CD14-positive monocyte (primary cell): ENCODE data around the gene TTC33. TPM values are rescaled to one million over a fixed set of nuclear protein-coding genes. Genes with fewer than 3 reads are reported as not detected.

Source experiments
- DNase-seq, 3 donors: peaks; one replicate each; pipeline ENCODE4 v3.0.0-alpha.2; 2011 to 2022
- H2AFZ ChIP-seq: 2 replicates; pipeline ENCODE4 v1.6.0; 2012; ENCODE audit warnings: mild to moderate bottlenecking, low read depth, low read length, inconsistent platforms; ENCODE audit not compliant: insufficient read depth, poor library complexity, severe bottlenecking
- H3K27ac ChIP-seq, 2 donors: 1 replicate in 1 of 2; 2 replicates in 1 of 2; pipeline ENCODE4 v1.5.1; 2012 to 2013; ENCODE audit warnings: low read length in 2 of 2, control low read depth in 1 of 2, inconsistent platforms in 1 of 2, low read depth in 1 of 2, mild to moderate bottlenecking in 1 of 2
- H3K27me3 ChIP-seq, 2 donors: one replicate each; pipeline versions ENCODE4 v1.6.0 to v1.6.1; 2011 to 2013; ENCODE audit warnings: low read length in 2 of 2; ENCODE audit not compliant: control insufficient read depth in 2 of 2, insufficient read depth in 2 of 2
- H3K36me3 ChIP-seq, 2 donors: replicated peaks in 1 of 2; 1 replicate in 1 of 2; 2 replicates in 1 of 2; pipeline versions ENCODE4 v1.5.1 to v1.6.1; 2012 to 2013; ENCODE audit warnings: low read length in 2 of 2, control low read depth in 1 of 2, inconsistent platforms in 1 of 2, mild to moderate bottlenecking in 1 of 2; ENCODE audit not compliant: insufficient read depth in 2 of 2, control insufficient read depth in 1 of 2
- H3K4me1 ChIP-seq, 2 donors: 1 replicate in 1 of 2; 2 replicates in 1 of 2; pipeline versions ENCODE4 v1.5.1 to v1.6.1; 2012 to 2013; ENCODE audit warnings: low read length in 2 of 2, control low read depth in 1 of 2, inconsistent platforms in 1 of 2, mild to moderate bottlenecking in 1 of 2, moderate library complexity in 1 of 2; ENCODE audit not compliant: insufficient read depth in 2 of 2, control insufficient read depth in 1 of 2
- H3K4me2 ChIP-seq: replicated peaks from 2 replicates; pipeline ENCODE3; 2012; ENCODE audit warnings: low read length, moderate library complexity, mild to moderate bottlenecking; ENCODE audit not compliant: poor library complexity, severe bottlenecking; ENCODE audit errors: extremely low read depth
- H3K4me3 ChIP-seq, 3 experiments: fragments of 200-600 bp in 1 of 3; sonication (generic) in 1 of 3; replicated peaks in 1 of 3; 1 replicate in 2 of 3; 2 replicates in 1 of 3; pipeline ENCODE4 v1.5.1; 2011 to 2013; ENCODE audit warnings: low read length in 3 of 3, mild to moderate bottlenecking in 3 of 3, control low read depth in 2 of 3, low read depth in 2 of 3, inconsistent platforms in 1 of 3, moderate library complexity in 1 of 3
- H3K79me2 ChIP-seq: 2 replicates; pipeline ENCODE4 v1.6.0; 2012; ENCODE audit warnings: mild to moderate bottlenecking, control low read depth, inconsistent platforms, low read length, moderate library complexity; ENCODE audit not compliant: insufficient read depth
- H3K9ac ChIP-seq: 2 replicates; pipeline ENCODE4 v1.6.0; 2017; ENCODE audit warnings: low read length, mild to moderate bottlenecking; ENCODE audit not compliant: insufficient read depth, poor library complexity, severe bottlenecking
- H3K9me3 ChIP-seq, 2 donors: replicated peaks in 1 of 2; 1 replicate in 1 of 2; 2 replicates in 1 of 2; pipeline versions ENCODE4 v1.5.1 to v1.6.1; 2012 to 2013; ENCODE audit warnings: low read length in 2 of 2, control low read depth in 1 of 2; ENCODE audit not compliant: control insufficient read depth in 1 of 2, insufficient read depth in 1 of 2
- H4K20me1 ChIP-seq: 2 replicates; pipeline ENCODE4 v1.6.0; 2012; ENCODE audit warnings: mild to moderate bottlenecking, low read length, control low read depth, moderate library complexity; ENCODE audit not compliant: insufficient read depth
- H3K27ac Mint-ChIP-seq, 7 donors: one replicate each; pipeline ENCODE4 v1.8.0; 2020; ENCODE audit warnings: mild to moderate bottlenecking in 7 of 7, mixed read lengths in 7 of 7, moderate library complexity in 6 of 7, inconsistent platforms in 2 of 7
- H3K27me3 Mint-ChIP-seq, 3 donors: one replicate each; pipeline ENCODE4 v1.8.0; 2021 to 2022; ENCODE audit warnings: low read depth in 3 of 3, mild to moderate bottlenecking in 3 of 3, mixed read lengths in 3 of 3, moderate library complexity in 3 of 3, inconsistent platforms in 1 of 3
- H3K36me3 Mint-ChIP-seq, 2 donors: one replicate each; pipeline ENCODE4 v1.8.0; 2020; ENCODE audit warnings: mixed read lengths in 2 of 2, inconsistent platforms in 1 of 2, mild to moderate bottlenecking in 1 of 2
- H3K4me1 Mint-ChIP-seq: one replicate; pipeline ENCODE4 v1.8.0; 2020; ENCODE audit warnings: mild to moderate bottlenecking, mixed read lengths
- H3K4me3 Mint-ChIP-seq, 2 donors: one replicate each; pipeline ENCODE4 v1.8.0; 2020; ENCODE audit warnings: mild to moderate bottlenecking in 2 of 2, mixed read lengths in 2 of 2, moderate library complexity in 1 of 2
- H3K9me3 Mint-ChIP-seq, 7 donors: one replicate each; pipeline ENCODE4 v1.8.0; 2020 to 2022; ENCODE audit warnings: mixed read lengths in 7 of 7, mild to moderate bottlenecking in 6 of 7, moderate library complexity in 6 of 7, inconsistent platforms in 2 of 7
- WGBS: methylation state at CpG from one replicate; pipeline ENCODE4 v1.1.5; 2013; ENCODE audit warnings: missing lambda C conversion rate; ENCODE audit not compliant: insufficient coverage; 5-methylcytosine and 5-hydroxymethylcytosine counted together
- intact Hi-C, 2 donors: fragments of 100-400 bp; cut with micrococcal nuclease; formaldehyde crosslinking; loops; one replicate each; pipeline versions ENCODE4 v1.15.0 to v1.15.1; 2023
- polyA plus RNA-seq, 3 donors: library from polyadenylated mRNA; depleted of rRNA in 1 of 3; unstranded in 2 of 3; stranded (reverse) in 1 of 3; fragments of 300-500 nt in 2 of 3; fragments of >200 nt in 1 of 3; fragmentation: Illumina TruSeq in 2 of 3; gene quantifications; 1 replicate in 2 of 3; 2 replicates in 1 of 3; pipeline ENCODE4 v1.2.3, GENCODE V29; 2012 to 2021
- TF ChIP-seq, protein P1 (sequence below): fragments of 200-600 bp; IDR thresholded peaks from one replicate; pipeline ENCODE4 v1.8.0; 2022; ENCODE audit warnings: antibody characterized with exemption, mild to moderate bottlenecking

TTC33 gene
- polyA plus RNA-seq, 3 donors = 1.5 to 11.7 (median 9.4) TPM

DNA sequence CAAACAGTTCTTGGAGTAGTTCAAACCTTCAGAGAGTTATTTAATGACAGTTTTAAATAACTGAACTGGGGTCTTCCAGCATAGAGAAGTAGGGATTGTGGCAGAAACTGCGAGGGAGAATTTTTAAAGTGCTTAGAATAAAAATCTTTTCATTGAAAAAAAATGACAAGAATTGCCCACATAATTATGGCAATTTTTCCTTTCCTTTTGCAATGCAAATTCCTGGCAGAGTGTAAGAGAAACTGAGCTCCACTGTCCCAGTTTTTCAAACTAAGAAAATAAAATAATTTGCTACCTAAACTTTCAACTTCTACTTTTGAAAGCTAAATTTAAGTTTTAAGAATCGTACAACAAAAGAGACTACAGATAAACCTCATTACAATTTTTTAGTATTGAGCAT lies 78.3 kb downstream of the TTC33 start:
- no CpG with 5 or more reads among the region's 2 CpGs for WGBS
- Histone ChIP-seq H3K9me3 (no peaks in the 10 kb centered on the region), H3K4me3 (peak overlapping the region in 1 of 3 experiments; percentile 98), H2AFZ (no peak overlapping the region), H3K4me1 (peaks cover 47 to 58% of the 10 kb centered on the region in 2 donors), H3K9ac (no peak overlapping the region), H3K4me2 (peak overlapping the region; percentile 91), H3K79me2 (peaks cover 46% of the 10 kb centered on the region), H3K27ac (peak overlapping the region in 1 of 2 donors; percentile 28), H3K27me3 (no peaks in the 10 kb centered on the region), H4K20me1 (peaks cover 27% of the 10 kb centered on the region), H3K36me3 (no peaks in the 10 kb centered on the region)
- Mint-ChIP-seq H3K9me3 (peaks cover 0 to 2% (median 0%) of the 10 kb centered on the region in 7 donors), H3K36me3 (peaks cover 11% of the 10 kb centered on the region in 2 donors), H3K4me1 (peaks cover 52% of the 10 kb centered on the region), H3K4me3 (no peak overlapping the region), H3K27ac (peak overlapping the region in 2 of 7 donors; percentile 30 to 53), H3K27me3 (peaks cover 0 to 2% (median 0%) of the 10 kb centered on the region in 3 donors)
- TF ChIP-seq, protein P1, sequence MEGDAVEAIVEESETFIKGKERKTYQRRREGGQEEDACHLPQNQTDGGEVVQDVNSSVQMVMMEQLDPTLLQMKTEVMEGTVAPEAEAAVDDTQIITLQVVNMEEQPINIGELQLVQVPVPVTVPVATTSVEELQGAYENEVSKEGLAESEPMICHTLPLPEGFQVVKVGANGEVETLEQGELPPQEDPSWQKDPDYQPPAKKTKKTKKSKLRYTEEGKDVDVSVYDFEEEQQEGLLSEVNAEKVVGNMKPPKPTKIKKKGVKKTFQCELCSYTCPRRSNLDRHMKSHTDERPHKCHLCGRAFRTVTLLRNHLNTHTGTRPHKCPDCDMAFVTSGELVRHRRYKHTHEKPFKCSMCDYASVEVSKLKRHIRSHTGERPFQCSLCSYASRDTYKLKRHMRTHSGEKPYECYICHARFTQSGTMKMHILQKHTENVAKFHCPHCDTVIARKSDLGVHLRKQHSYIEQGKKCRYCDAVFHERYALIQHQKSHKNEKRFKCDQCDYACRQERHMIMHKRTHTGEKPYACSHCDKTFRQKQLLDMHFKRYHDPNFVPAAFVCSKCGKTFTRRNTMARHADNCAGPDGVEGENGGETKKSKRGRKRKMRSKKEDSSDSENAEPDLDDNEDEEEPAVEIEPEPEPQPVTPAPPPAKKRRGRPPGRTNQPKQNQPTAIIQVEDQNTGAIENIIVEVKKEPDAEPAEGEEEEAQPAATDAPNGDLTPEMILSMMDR = no peak
- DNase-seq = no peak
- intact Hi-C loops = loop anchor here (5.0 to 10.0 kb wide), 2 partner anchors 60 to 63 kb away; no protein-coding TSS in a partner anchor

DNA sequence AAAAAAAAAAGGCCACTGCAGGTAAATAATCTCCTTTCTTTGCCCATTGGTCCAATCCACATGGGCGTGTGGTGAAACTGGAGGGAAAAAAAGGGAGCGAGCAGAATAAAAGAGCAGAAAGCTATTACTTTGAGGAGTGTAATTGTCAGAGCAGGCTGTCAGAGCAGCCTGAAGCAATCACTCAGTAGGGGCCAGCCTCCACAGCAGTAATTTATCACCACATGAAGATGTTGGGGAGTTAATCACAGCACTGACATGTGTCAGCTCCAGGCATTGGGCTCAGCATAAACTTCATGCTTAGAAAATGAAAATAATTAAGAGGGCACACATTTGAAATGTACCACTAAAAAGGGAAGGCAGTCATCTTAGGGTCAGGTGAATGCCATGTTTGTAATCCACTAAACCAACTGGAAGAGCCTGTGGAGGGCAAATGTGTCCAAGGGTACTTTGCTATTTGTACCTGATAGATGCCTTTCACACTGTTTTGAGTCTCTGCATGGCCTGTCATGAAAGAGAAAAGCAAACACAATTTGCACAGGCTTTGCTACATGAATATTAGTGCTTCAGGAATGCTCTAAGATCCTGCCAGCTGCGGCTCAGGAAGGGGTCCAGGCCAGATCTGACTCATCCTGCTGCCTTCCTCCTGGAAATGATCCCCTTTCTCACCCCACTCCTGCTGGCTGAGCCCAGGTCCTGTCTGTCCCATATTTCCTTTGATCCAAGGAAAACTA lies 79.0 kb downstream of the TTC33 start:
- intact Hi-C loops = loop anchor here (5.0 to 10.0 kb wide), 2 partner anchors 59 to 62 kb away; no protein-coding TSS in a partner anchor
- peaks cover 55% of the 10 kb centered on the region for H3K4me1 Mint-ChIP-seq

More for the DNA sequence above, 79.0 kb downstream of the TTC33 start:
- Histone ChIP-seq H3K9ac (no peak overlapping the region), H3K27me3 (no peaks in the 10 kb centered on the region), H3K79me2 (peaks cover 39% of the 10 kb centered on the region), H3K27ac (no peak overlapping the region), H3K4me3 (peak overlapping the region in 1 of 3 experiments; percentile 98), H4K20me1 (peaks cover 20% of the 10 kb centered on the region), H2AFZ (no peak overlapping the region), H3K4me1 (peaks cover 49 to 58% of the 10 kb centered on the region in 2 donors), H3K36me3 (no peaks in the 10 kb centered on the region), H3K4me2 (peak overlapping the region; percentile 5), H3K9me3 (no peaks in the 10 kb centered on the region)
- WGBS = 38% methylated on average over 1 of the region's 3 CpGs
- peaks cover 4% of the 10 kb centered on the region in 2 donors for H3K36me3 Mint-ChIP-seq
- DNase-seq = no peak
- TF ChIP-seq, protein P1 = no peak
- no peak overlapping the region for H3K4me3 Mint-ChIP-seq
- H3K27ac Mint-ChIP-seq = peak overlapping the region in 5 of 7 donors; percentile 10 to 84 (median 53)
- H3K27me3 Mint-ChIP-seq = peaks cover 0 to 3% (median 0%) of the 10 kb centered on the region in 3 donors
- peaks cover 0 to 2% (median 0%) of the 10 kb centered on the region in 7 donors for H3K9me3 Mint-ChIP-seq
